Measurements from ENCODE around the gene TPM4.

Gene TPM4

DNA sequence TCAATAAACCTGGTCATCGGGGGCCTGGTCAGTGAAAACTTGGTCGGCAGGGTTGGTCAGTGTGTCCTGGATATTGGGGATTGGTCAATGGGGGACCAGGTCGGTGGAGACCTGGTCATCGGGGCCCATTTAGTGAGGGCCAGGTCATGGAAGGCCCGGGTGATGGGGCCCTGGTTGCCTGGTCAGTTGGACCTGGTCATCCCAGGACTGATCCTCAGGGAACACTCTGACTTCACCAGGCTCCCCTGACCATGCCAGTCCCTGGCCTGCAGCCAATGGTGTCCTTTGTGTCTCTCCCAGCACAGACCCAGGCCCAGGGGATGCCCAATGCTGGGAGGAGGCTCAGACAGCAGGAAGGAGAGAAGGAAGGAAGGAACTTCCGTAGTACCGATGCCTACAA is 42.1 kb upstream of the TPM4 start:
- TF ChIP-seq PAX5 (IDR thresholded peaks at IDR 0.05; ENCODE audit: insufficient read depth, low read length, severe bottlenecking) (no peak), TAF1 (IDR thresholded peaks at IDR 0.05; ENCODE audit: low read depth, low read length) (no peak), POU2F2 (IDR thresholded peaks at IDR 0.05; ENCODE audit: low read depth, low read length) (no peak), POLR2AphosphoS5 (IDR thresholded peaks at IDR 0.05; ENCODE audit: low read depth, low read length) (no peak), POLR2A (IDR thresholded peaks at IDR 0.05; ENCODE audit: low read depth, low read length) (no peak), SPI1 (IDR thresholded peaks at IDR 0.05; ENCODE audit: low read depth, low read length) (no peak)
- DNase-seq (ENCODE audit: insufficient read length, low spot score) (no peak), FAIRE-seq (no peak)

DNA sequence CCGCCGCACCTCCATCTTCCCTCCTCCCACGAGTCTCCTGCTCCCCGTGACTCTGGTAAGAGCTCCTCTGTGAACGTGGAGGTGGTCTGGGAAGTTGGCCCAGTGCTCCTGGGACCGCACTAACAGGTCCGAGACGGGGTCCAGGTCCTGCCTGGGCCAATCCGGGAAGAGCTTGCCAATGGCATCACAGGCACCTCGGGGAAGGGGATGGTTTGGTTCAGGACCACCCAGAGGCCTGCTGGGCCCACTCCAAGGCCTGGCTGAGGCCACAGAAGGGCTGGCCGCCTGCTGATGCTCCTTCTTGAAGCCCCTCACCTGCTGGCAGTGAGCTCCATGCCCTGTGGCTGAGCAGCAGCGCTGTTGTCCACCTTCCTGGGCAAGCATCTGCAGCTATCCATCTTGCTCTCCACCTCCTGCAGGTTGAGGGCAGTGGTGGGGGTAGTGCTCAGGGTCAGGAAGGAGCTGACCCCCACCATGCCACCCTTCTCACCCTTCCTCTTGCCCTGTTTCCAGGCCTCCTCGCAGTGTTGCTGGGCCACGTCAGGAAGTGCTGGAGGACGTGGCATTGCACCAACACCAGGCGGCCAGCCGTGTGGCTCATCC is 41.2 kb upstream of the TPM4 start:
- DNase-seq (ENCODE audit: insufficient read length, low spot score) (no peak), FAIRE-seq (no peak)
- no peak for TF ChIP-seq SPI1 (IDR thresholded peaks at IDR 0.05; ENCODE audit: low read depth, low read length)
- no peak for TF ChIP-seq PAX5 (IDR thresholded peaks at IDR 0.05; ENCODE audit: insufficient read depth, low read length, severe bottlenecking)
- TF ChIP-seq POLR2A (IDR thresholded peaks at IDR 0.05; ENCODE audit: low read depth, low read length): no peak
- no peak for TF ChIP-seq POU2F2 (IDR thresholded peaks at IDR 0.05; ENCODE audit: low read depth, low read length)
- TF ChIP-seq POLR2AphosphoS5 (IDR thresholded peaks at IDR 0.05; ENCODE audit: low read depth, low read length): no peak
- no peak for TF ChIP-seq TAF1 (IDR thresholded peaks at IDR 0.05; ENCODE audit: low read depth, low read length)

DNA sequence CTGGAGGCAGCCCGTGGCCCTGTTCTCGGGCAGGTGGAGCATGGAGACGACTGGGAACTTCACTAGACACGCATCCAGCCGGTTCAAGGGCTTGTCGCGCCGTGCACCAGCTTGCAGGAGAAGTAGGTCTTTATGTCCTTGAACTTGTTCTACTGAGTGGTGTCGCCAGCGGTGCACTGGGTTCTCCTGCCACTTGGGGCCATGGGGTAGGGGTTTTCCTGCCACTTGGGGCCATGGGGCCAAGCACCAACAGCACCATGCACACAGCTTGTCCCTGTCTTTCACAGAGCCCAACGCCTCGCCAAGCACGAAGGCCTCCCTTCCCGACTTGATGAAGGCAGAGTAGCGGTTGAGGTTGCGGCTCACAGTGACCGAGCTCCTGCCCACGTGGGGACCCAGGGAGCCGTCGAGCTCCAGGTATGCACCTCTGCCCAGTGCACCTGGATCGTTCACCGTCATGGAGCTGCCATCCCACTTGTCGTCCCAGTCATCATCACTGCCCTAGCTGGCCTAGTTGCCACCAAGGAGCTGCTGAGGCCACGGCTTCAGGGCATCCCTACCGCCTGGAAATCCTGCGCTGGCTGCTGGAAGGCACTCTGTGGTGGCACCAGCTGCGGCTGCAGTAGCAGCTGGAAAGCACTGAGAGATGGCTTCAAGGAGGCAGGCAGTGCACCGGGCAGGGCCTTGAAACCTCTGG is 40.5 kb upstream of the TPM4 start:
- no peak for TF ChIP-seq SPI1 (IDR thresholded peaks at IDR 0.05; ENCODE audit: low read depth, low read length)
- TF ChIP-seq POU2F2 (IDR thresholded peaks at IDR 0.05; ENCODE audit: low read depth, low read length): no peak
- no peak for TF ChIP-seq TAF1 (IDR thresholded peaks at IDR 0.05; ENCODE audit: low read depth, low read length)
- no peak for TF ChIP-seq POLR2AphosphoS5 (IDR thresholded peaks at IDR 0.05; ENCODE audit: low read depth, low read length)
- no peak for TF ChIP-seq PAX5 (IDR thresholded peaks at IDR 0.05; ENCODE audit: insufficient read depth, low read length, severe bottlenecking)
- TF ChIP-seq POLR2A (IDR thresholded peaks at IDR 0.05; ENCODE audit: low read depth, low read length): no peak
- FAIRE-seq (no peak), DNase-seq (ENCODE audit: insufficient read length, low spot score) (no peak)

DNA sequence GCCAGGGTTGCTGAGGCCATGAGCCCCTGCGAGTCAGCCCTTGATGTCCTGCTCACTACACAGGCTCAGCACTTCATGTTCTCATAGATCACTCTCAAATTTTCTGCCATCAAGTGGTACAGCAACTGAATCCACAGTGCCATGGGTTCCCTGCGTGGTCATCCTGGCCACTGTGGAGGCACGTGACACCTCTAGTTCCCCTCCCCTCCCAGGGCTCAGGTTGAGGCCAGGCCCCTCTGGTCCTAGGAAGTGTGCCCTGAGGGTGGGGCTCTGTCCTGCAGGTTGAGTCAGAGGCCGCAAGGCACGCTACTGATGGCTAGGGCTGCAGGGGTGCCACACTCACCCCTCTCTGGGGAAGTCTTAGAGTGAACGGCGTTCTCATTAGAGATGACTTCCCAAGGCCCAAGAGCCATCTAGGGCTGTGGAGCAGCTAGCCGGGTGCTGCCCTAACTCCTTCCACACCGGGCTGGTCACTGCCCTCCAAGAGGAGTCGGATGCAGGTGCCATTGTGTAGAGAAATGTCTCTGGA is 39.8 kb upstream of the TPM4 start:
- no peak for FAIRE-seq
- no peak for DNase-seq (ENCODE audit: insufficient read length, low spot score)
- TF ChIP-seq TAF1 (IDR thresholded peaks at IDR 0.05; ENCODE audit: low read depth, low read length) (no peak), PAX5 (IDR thresholded peaks at IDR 0.05; ENCODE audit: insufficient read depth, low read length, severe bottlenecking) (no peak), POU2F2 (IDR thresholded peaks at IDR 0.05; ENCODE audit: low read depth, low read length) (no peak), SPI1 (IDR thresholded peaks at IDR 0.05; ENCODE audit: low read depth, low read length) (no peak), POLR2AphosphoS5 (IDR thresholded peaks at IDR 0.05; ENCODE audit: low read depth, low read length) (no peak)

DNA sequence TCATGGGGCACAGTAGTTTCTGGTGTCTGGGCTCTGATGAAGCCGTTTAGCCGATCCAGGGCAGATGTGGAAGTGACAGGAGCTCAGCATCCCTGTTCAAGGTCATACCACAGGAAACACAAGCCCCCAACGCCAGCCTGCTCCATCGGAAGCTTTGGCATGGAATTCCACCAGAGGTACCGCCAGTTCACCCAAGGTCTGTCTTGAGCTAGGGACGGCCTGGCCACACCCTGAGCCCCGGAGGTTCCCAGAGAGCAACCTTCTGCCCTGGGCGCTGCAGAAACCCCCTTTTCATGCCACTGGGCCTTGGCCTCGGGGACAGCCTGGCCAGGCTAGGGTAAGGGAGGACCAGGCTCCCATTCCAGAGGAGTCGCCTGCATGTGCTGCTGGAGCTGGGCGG is 39.4 kb upstream of the TPM4 start:
- DNase-seq (ENCODE audit: insufficient read length, low spot score): no peak
- FAIRE-seq: no peak
- TF ChIP-seq POU2F2 (IDR thresholded peaks at IDR 0.05; ENCODE audit: low read depth, low read length): no peak
- TF ChIP-seq POLR2AphosphoS5 (IDR thresholded peaks at IDR 0.05; ENCODE audit: low read depth, low read length): no peak
- TF ChIP-seq PAX5 (IDR thresholded peaks at IDR 0.05; ENCODE audit: insufficient read depth, low read length, severe bottlenecking): no peak
- TF ChIP-seq SPI1 (IDR thresholded peaks at IDR 0.05; ENCODE audit: low read depth, low read length): no peak
- no peak for TF ChIP-seq POLR2A (IDR thresholded peaks at IDR 0.05; ENCODE audit: low read depth, low read length)
- TF ChIP-seq TAF1 (IDR thresholded peaks at IDR 0.05; ENCODE audit: low read depth, low read length): no peak

DNA sequence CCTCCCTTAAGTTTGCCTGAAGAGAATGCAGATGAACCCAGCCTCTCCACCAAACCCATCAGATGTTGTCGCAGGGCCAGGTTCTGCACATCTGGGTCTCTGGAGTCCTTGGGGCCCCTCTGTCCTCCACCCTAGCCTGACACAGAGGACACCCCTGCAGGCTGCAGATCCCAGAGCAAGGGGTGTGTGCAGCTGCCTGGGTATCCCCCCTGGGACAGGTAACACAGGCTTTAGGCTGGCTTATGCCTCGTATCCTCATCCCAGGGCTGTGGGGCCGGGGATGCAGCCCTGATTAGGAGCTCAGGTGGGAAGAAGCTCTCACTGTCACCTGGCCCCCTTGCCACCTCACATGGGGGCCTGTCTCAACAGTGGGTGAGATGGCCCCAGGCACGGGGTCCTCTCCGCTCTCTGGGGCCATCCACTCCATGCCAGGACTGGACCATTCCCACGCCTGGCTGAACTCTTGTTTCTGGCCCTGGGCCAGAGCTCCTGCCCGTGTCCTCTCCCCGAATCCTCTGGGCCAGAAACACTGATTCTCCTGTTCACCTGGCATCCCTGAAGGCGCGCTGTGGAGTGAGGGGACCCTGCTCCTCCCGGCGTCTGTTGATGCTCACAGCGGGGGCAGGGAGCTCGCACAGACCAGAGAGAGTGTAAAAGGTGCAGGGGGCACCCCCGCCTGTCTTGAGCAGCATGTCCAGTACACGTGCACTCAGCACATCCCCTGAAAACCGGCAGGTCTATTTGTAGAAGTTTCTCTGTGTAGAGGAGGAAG is 38.7 kb upstream of the TPM4 start:
- no peak for FAIRE-seq
- TF ChIP-seq POU2F2 (IDR thresholded peaks at IDR 0.05; ENCODE audit: low read depth, low read length) (no peak), SPI1 (IDR thresholded peaks at IDR 0.05; ENCODE audit: low read depth, low read length) (no peak), POLR2A (IDR thresholded peaks at IDR 0.05; ENCODE audit: low read depth, low read length) (no peak), POLR2AphosphoS5 (IDR thresholded peaks at IDR 0.05; ENCODE audit: low read depth, low read length) (no peak), PAX5 (IDR thresholded peaks at IDR 0.05; ENCODE audit: insufficient read depth, low read length, severe bottlenecking) (no peak), TAF1 (IDR thresholded peaks at IDR 0.05; ENCODE audit: low read depth, low read length) (no peak)
- no peak for DNase-seq (ENCODE audit: insufficient read length, low spot score)

DNA sequence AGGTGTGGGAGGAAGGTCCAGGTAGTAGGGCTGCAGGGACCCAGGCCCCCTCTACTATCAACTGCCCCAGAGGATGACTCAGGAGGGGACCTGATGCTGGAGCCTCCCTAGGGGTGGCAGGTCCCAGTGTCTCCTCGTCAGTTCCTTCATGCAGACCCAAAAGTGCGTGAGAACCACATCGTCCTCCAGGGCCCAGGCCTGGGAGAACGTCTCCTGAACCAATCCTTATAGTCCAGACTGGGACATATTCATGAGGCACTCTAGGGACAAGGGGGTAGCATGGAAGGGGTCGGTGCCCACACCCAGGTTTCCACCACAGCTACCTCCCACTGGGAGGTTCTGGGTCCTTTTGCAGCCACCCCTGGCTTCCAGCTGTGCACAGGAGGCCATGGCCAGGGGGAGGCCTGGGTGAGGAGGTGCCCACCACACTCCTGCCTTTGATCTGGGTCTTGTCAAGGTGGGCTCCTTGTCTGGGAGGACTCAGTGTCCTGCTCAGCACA is 38.0 kb upstream of the TPM4 start:
- FAIRE-seq (no peak), DNase-seq (ENCODE audit: insufficient read length, low spot score) (no peak)
- no peak for TF ChIP-seq SPI1 (IDR thresholded peaks at IDR 0.05; ENCODE audit: low read depth, low read length)
- no peak for TF ChIP-seq PAX5 (IDR thresholded peaks at IDR 0.05; ENCODE audit: insufficient read depth, low read length, severe bottlenecking)
- TF ChIP-seq POU2F2 (IDR thresholded peaks at IDR 0.05; ENCODE audit: low read depth, low read length): no peak
- no peak for TF ChIP-seq POLR2AphosphoS5 (IDR thresholded peaks at IDR 0.05; ENCODE audit: low read depth, low read length)
- no peak for TF ChIP-seq POLR2A (IDR thresholded peaks at IDR 0.05; ENCODE audit: low read depth, low read length)
- no peak for TF ChIP-seq TAF1 (IDR thresholded peaks at IDR 0.05; ENCODE audit: low read depth, low read length)

DNA sequence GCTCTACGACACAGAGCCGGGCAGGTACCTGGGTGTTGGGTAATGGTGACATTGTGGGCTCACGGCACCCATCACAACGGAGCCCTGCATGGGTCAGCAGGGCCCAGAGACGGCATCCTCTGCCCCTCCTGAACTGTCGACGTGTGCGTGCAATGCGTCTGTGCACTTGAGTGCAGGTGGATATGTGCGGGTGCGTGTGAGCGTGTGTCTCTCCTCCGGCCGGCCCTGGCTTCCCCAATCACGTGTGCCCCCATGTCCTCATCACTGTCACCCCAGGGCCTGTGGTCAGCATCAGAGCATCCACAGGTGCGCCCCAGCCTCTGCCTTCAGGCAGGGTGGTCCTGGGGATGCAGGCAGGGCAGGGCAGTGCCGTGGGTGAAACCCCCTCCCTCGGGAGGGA is 37.2 kb upstream of the TPM4 start:
- FAIRE-seq (no peak), DNase-seq (ENCODE audit: insufficient read length, low spot score) (no peak)
- TF ChIP-seq TAF1 (IDR thresholded peaks at IDR 0.05; ENCODE audit: low read depth, low read length) (no peak), POLR2A (IDR thresholded peaks at IDR 0.05; ENCODE audit: low read depth, low read length) (no peak), SPI1 (IDR thresholded peaks at IDR 0.05; ENCODE audit: low read depth, low read length) (no peak), POU2F2 (IDR thresholded peaks at IDR 0.05; ENCODE audit: low read depth, low read length) (no peak), PAX5 (IDR thresholded peaks at IDR 0.05; ENCODE audit: insufficient read depth, low read length, severe bottlenecking) (no peak), POLR2AphosphoS5 (IDR thresholded peaks at IDR 0.05; ENCODE audit: low read depth, low read length) (no peak)

DNA sequence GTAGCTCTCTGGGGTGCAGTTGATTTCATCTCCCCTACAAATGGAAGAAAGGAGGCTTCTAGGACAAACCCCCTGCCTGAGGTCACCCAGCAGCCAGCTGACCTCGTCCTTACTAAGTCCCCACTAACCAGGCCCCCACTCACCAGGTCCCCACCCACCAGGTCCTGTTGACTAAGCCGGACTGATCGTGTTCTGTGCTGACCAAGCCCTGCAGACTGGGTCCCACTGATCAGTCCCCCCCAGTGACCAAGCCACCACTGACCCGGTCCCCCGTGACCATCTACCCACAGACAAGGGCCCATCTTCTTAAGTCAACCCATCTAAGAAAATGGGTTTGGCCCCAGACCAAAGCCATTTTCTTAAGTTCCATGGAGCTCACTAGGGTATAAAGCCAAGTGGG is 36.8 kb upstream of the TPM4 start:
- no peak for FAIRE-seq
- TF ChIP-seq POLR2A (IDR thresholded peaks at IDR 0.05; ENCODE audit: low read depth, low read length) (no peak), PAX5 (IDR thresholded peaks at IDR 0.05; ENCODE audit: insufficient read depth, low read length, severe bottlenecking) (no peak), SPI1 (IDR thresholded peaks at IDR 0.05; ENCODE audit: low read depth, low read length) (no peak)

More for the DNA sequence above, 36.8 kb upstream of the TPM4 start:
- DNase-seq (ENCODE audit: insufficient read length, low spot score): no peak

All from GM12891 (cell line).